GM21528 (cell line): ENCODE data around the gene APLF.
"Not testable (repeated sequence)": the region's sequence is repeated elsewhere in the genome, so short reads cannot be mapped to it uniquely, and the experiment has no call there.

ENCODE experiments used
- ATAC-seq: cut with Tn5 transposase; IDR thresholded peaks from one replicate; pipeline ENCODE4 v1.9.1; 2021; ENCODE audit warnings: mild to moderate bottlenecking, moderate library complexity; ENCODE audit not compliant: unreplicated experiment, low FRiP score

APLF gene

GRCh38 chr2:68475110-68475509 lies 7.7 kb downstream of the APLF start:
- ATAC-seq = no peak

- ATAC-seq = no peak
Observed at GRCh38 chr2:68475576-68475975, 8.2 kb downstream of the APLF start.

GRCh38 chr2:68476454-68476853 lies 9.1 kb downstream of the APLF start:
- ATAC-seq = no peak

DNA sequence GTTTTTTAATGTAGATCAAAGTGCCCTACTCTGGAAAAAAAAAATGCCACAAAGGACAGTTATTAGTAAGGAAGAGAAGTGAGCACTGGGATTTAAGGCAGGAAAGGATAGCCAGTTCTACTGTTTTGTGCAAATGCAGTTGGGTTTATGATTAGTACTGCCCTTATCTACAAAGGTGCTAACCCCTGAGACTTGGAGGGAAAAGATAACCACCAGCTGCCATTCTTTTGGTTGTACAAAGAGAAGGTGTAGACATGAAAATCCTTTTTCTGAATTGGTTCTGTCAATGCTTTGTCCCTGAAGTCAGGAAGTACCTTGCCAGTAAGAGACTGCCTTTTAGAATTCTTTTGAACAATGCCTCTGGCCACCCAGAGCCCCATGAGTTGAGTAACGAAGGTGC lies 11.3 kb downstream of the APLF start:
- ATAC-seq = no peak

DNA sequence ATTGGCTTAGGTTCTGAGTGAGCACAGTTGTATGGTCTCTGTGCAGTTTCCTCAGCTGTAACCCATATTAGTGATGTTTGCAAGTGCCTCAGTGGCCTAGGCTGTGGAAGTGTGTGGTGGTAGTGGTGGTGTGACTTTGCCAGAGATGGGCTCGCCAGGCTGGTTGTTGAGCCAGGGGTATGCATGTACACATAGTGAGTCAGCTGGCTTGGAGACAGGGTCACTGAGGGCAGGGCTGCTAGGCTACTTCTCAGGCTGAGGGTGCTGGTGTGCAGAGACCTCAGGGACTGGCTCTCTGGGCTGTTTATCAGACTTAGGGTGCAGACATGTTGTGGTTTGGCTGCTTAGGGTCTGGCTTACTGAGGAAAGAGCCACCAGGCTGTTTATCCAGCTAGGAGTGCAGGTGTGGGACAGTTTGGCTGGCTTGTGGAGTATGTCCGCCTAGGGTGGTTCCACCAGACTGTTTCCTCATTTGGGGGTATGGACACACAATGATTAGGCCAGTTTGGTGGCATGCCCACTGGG lies 15.0 kb downstream of the APLF start:
- ATAC-seq = no peak

GRCh38 chr2:68483011-68483410 lies 15.6 kb downstream of the APLF start:
- ATAC-seq = no peak

DNA sequence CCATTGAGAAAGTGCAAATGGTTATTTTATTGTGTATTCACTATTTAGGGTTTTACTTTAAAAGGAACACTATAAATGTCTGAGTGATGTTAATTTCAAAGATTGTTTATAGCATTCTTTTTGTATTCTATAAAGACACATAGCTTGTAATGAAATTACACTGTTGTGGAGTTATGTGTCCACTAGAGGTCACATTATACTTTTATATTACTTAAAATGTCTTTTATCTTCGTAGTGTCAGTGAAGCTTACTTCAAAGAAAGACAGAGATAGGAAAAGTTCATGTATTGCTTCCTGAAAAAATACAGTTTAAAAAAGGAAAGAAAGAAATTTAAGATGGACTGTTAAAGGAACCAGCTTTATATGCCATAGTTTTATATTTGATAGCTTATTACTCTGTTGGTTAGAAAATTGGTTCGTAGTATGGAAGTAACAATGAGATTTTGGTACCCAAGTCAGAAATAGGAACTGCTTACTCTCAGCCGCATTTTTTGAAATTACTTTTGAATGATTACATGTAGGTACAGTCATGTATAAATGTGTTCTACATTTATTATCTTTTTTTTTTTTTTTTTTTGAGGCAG lies 20.5 kb downstream of the APLF start:
- no peak for ATAC-seq

DNA sequence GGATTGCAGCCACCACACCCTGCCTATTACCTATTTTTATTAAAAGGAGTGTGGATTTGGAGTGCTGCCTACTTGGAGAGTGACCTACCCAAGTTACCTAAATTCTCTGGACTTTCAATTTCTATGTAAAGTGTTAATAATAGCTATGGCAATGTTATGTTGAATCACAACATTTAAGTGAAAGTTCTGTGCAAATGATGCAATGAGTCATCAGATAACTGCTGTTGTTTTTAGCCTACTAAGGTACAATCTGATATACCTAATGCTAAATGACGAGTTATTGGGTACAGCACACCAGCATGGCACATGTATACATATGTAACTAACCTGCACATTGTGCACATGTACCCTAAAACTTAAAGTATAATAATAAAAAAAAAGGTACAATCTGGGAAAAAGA lies 21.2 kb downstream of the APLF start:
- ATAC-seq = not testable (repeated sequence)

DNA sequence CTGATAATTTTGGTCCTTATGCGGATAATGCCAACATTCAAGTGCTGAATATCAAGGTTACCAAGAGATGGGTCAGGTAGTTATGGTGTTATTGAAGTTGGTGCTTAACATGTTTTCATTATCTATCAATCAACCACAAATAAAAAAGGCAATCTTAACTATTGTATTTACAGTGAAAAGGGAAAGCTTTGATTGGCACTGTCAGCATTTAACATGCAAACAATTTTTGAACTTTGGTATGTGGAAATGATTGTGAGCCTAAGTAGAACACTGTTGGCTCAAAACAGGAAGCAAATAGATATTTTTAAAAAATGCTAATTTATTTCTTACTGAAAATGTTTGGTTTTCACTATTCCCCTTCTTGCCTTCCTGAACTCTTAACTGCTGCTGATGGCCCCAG lies 21.9 kb downstream of the APLF start:
- ATAC-seq = no peak

GRCh38 chr2:68491582-68491981 lies 24.2 kb downstream of the APLF start:
- ATAC-seq = no peak

DNA sequence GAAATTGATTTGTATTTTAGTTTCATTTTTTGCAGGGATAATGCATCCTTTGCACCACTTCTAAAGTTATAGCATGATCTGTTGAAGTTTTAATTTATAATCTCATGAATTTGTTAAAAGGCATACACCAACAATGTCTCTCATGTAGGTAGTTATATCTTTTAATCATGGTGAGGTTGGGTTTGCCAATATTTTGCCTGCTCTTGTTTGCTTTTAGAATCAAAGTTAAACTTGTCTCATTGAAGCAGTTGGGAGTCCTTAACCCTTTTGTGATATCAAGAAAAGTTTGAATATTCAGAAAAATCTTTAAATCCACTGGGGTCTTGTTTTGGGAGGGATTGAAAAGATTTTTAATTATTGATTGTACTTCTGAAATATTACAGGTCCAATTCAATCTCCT lies 31.7 kb downstream of the APLF start:
- ATAC-seq = no peak

DNA sequence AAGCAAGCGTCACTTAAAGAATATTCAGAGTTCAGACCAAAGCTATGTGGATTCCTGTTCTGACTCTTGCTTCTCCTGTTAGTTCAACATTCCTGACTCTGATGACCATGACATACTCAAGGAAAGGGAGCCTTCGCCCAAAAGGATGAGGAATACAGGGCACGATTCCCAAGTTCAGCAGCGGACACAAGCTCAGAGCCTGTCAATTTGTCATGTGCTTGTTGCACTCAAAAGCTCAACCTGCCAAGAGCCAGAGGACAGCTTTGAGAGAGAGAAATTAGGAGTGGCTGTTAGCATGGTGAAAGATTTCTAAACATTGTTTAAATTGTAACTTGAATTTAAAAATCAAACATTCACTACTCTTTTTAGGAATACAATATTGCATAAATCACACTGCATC lies 33.3 kb downstream of the APLF start:
- no peak for ATAC-seq

DNA sequence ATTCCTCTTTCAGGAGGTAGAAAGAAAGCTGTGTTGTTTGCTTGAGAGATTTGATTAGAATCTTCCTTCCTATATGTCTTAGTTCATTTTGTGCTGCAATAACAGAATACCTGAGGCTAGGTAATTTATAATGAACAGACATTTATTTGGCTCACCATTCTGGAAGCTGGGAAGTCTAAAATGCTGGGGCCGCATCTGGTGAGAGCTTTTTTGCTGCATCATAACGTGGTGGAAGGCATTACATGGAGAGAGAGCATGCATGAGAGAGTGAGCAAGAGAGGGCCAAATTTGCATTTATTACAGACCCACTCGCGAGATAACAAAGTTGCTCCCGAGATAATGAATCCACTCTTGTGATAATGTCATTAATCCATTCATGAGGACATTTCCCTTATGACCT lies 34.4 kb downstream of the APLF start:
- ATAC-seq = no peak

GRCh38 chr2:68505603-68506159 lies 38.3 kb downstream of the APLF start:
- no peak for ATAC-seq

- no peak for ATAC-seq
Observed at GRCh38 chr2:68506170-68506569, 38.8 kb downstream of the APLF start.

GRCh38 chr2:68512326-68512725 lies 44.9 kb downstream of the APLF start:
- ATAC-seq = no peak

GRCh38 chr2:68512966-68513365 lies 45.6 kb downstream of the APLF start:
- no peak for ATAC-seq

GRCh38 chr2:68514316-68514929 lies 47.0 kb downstream of the APLF start:
- ATAC-seq = no peak

DNA sequence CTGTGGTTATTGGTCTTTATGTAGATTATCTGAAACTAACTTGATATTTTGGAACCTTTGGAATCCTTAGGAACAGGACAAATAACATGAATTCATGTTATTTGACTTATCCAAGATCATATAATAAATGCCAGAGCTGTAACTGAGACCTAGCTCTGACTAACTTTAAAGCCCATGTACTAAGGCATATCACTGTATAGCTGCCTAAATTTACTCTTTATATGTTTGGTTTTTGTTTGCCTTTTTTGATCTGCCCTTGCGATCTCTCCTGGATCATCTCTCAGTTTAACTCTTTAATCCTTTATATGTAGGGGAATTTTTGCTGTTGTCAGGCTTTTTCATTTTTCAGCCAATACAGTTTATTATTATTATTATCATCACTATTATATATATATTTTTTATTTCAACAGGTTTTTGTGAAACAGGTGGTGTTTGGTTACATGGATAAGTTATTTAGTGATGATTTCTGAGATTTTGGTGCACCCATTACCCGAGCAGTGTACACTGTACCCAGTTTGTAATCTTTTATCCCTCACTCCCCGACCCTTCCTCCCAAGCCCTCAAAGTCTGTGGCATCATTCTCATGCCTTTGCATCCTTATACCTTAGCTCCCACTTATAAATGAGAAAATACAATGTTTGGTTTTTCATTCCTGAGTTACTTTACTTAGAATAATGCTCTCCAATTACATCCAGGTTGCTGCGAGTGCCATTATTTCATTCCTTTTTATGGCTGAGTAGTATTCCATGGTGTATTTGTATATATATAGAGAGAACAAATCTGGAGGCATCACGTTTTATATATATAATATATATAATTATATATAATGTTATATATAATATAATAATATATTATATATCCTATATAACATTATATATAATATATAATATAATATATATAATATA lies 48.9 kb downstream of the APLF start:
- ATAC-seq = no peak

GRCh38 chr2:68519236-68519635 lies 51.9 kb downstream of the APLF start:
- no peak for ATAC-seq

DNA sequence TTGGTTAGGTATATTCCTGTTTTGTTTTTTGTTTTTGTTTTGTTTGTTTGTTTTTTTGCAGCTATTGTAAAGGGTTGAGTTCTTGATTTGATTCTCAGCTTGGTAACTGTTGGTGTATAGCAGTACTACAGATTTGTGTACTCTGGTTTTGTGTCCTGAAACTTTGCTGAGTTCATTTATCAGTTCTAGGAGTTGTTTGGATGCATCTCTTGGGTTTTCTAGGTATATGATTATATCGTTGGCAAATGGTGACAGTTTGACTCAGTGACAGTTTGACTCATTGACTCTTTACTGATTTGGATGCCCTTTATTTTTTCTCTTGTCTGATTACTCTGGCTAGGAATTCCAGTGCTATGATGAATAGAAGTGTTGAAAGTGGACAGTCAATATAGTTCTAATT lies 53.7 kb downstream of the APLF start:
- ATAC-seq = no peak
